Panc1 (cell line): Measurements from ENCODE around the gene BRD3. TPM values are rescaled to one million over a fixed set of nuclear protein-coding genes. Genes with fewer than 3 reads are reported as not detected.

Experiments
- ATAC-seq: fragments of 200-7000 bp; cut with Tn5 transposase; 2 replicates; pipeline ENCODE4 v1.9.1; 2020; ENCODE audit warnings: mild to moderate bottlenecking, moderate library complexity
- BruUV-seq: library from RNA; stranded (reverse); fragments of 400-500 nt; replicated peaks from 2 replicates; lab custom pipeline; 2021; lab: Mats Ljungman, UMichigan
- CTCF ChIA-PET: fragments of 300-600 bp; sonication (Branson Sonifier 250); formaldehyde crosslinking; loops from one replicate; lab custom pipeline; 2022; ENCODE audit warnings: antibody characterized with exemption; lab: Charles Lee
- POLR2A ChIA-PET: fragments of 300-600 bp; sonication (Branson Sonifier 250); formaldehyde crosslinking; loops from one replicate; lab custom pipeline; 2022; ENCODE audit warnings: antibody characterized with exemption; lab: Charles Lee
- DNase-seq: peaks from one replicate; pipeline ENCODE4 v3.0.0-alpha.2; 2010; ENCODE audit warnings: low read depth, low spot score
- H3K27ac ChIP-seq: 2 replicates; pipeline ENCODE4 v1.5.1; 2011; ENCODE audit warnings: mild to moderate bottlenecking, low read length, inconsistent platforms
- H3K27me3 ChIP-seq: fragments of 200-500 bp; sonication (Bioruptor generic); 2 replicates; pipeline ENCODE4 v1.6.0; 2014; ENCODE audit warnings: low read length, inconsistent platforms; ENCODE audit not compliant: control insufficient read depth, insufficient read depth
- H3K36me3 ChIP-seq: fragments of 200-500 bp; sonication (Bioruptor generic); 2 replicates; pipeline ENCODE4 v1.5.1; 2014; ENCODE audit warnings: inconsistent platforms, mild to moderate bottlenecking, low read length, moderate library complexity; ENCODE audit not compliant: control insufficient read depth, insufficient read depth
- H3K4me1 ChIP-seq: 2 replicates; pipeline ENCODE4 v1.5.1; 2011; ENCODE audit warnings: inconsistent platforms, mild to moderate bottlenecking, low read length, moderate library complexity; ENCODE audit not compliant: control insufficient read depth, insufficient read depth
- H3K4me3 ChIP-seq, 2 experiments: 2 replicates each; pipeline ENCODE4 v1.5.1; 2011 to 2012; ENCODE audit warnings: low read depth in 2 of 2, low read length in 2 of 2, mild to moderate bottlenecking in 2 of 2, inconsistent platforms in 1 of 2, moderate library complexity in 1 of 2
- H3K9me3 ChIP-seq: fragments of 200-500 bp; sonication (Bioruptor generic); 2 replicates; pipeline ENCODE4 v1.5.1; 2014; ENCODE audit warnings: low read depth, mild to moderate bottlenecking, inconsistent platforms, low read length, moderate library complexity; ENCODE audit not compliant: control insufficient read depth, insufficient read depth
- CTCF ChIP-seq: fragments of 450-650 bp; IDR thresholded peaks from 2 replicates; pipeline ENCODE4 v1.5.1; 2017; ENCODE audit warnings: mild to moderate bottlenecking
- POLR2AphosphoS5 ChIP-seq: IDR thresholded peaks from 2 replicates; pipeline ENCODE4 v1.6.1; 2012; ENCODE audit warnings: mild to moderate bottlenecking, low read depth, low read length, moderate library complexity
- REST ChIP-seq, 2 experiments: IDR thresholded peaks; 2 replicates each; pipeline ENCODE4 v1.6.1; 2011 to 2012; ENCODE audit warnings: low read depth in 2 of 2, control low read depth in 1 of 2, low read length in 1 of 2, mild to moderate bottlenecking in 1 of 2, moderate library complexity in 1 of 2; ENCODE audit not compliant: insufficient read depth in 1 of 2
- SIN3A ChIP-seq: IDR thresholded peaks from 2 replicates; pipeline ENCODE4 v1.6.1; 2012; ENCODE audit warnings: low read depth, mild to moderate bottlenecking, low read length, moderate library complexity, borderline replicate concordance; ENCODE audit not compliant: insufficient read depth
- TCF7L2 ChIP-seq: IDR thresholded peaks from 2 replicates; pipeline ENCODE4 v1.6.1; 2011; ENCODE audit warnings: mild to moderate bottlenecking, low read depth, low read length, inconsistent platforms
- in situ Hi-C: cut with HindIII; loops from 2 replicates; pipeline ENCODE4 v1.10.0; 2016; ENCODE audit warnings: low sequenced_read_pairs, low pct_unique_long_range_greater_than_20kb
- intact Hi-C: fragments of 100-400 bp; cut with micrococcal nuclease; formaldehyde crosslinking; loops from one replicate; pipeline ENCODE4 v1.10.0; 2022; ENCODE audit not compliant: unreplicated experiment
- total RNA-seq: library from RNA; stranded (reverse); gene quantifications from one replicate; pipeline ENCODE4 v1.2.1, GENCODE V29; 2021; ENCODE audit not compliant: unreplicated experiment

BRD3 gene
- total RNA-seq, 1 experiment from 2014 or later = 27.6 TPM

DNA sequence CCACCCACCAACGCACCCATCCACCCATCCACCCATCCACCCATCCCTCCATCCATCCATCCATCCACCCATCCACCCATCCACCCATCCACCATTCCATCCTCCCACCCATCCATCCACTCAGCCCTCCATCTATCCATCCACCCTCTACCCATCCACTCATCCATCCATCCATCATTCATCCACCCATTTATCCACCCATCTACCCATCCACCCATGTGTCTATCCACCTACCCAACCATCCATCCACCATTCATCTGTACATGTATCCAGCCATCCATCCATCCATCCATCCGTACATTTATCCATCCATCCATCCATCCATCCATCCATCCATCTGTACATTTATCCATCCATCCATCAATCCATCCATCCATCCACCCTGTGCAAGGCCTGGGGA lies 64.6 kb downstream of the BRD3 start:
- CTCF ChIA-PET = no interaction called here
- ATAC-seq = no peak
- no TSS peak for BruUV-seq
- Histone ChIP-seq H3K36me3 (no peaks in the 10 kb centered on the region), H3K9me3 (no peaks in the 10 kb centered on the region), H3K4me3 (no peak overlapping the region), H3K4me1 (no peaks in the 10 kb centered on the region), H3K27me3 (no peaks in the 10 kb centered on the region), H3K27ac (no peak overlapping the region)
- POLR2A ChIA-PET = no interaction called here
- intact Hi-C loops = no loop called here
- TF ChIP-seq REST (IDR thresholded peaks at IDR 0.05; ENCODE audit: insufficient read depth in 1 of 2, low read depth in 2 of 2, low read length in 1 of 2) = no peak
- DNase-seq = no peak
- in situ Hi-C loops = no loop called here

DNA sequence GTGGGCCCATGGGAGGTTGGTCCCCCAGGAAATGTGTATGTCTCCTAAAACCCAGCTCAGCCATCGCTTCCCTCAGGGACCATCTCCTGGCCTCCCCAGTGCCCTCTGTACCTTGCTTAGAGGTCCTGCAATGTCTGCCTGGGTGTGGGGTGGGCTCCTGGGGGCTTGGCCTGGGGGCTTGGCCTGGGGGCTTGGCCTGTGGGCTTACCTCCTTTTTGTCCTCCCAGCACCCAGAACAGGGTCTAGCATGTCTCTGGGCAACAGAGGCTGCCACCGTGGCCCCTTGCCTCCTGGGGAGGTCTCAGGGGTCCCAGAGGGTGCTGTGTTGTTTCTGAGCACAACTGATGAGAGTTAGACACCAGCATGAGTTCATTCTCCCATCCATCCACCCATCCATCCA lies 65.0 kb downstream of the BRD3 start:
- intact Hi-C loops = no loop called here
- H3K27me3 ChIP-seq = no peaks in the 10 kb centered on the region
- ATAC-seq (no peak), DNase-seq (no peak)
- H3K36me3 ChIP-seq = no peaks in the 10 kb centered on the region
- H3K9me3 ChIP-seq = no peaks in the 10 kb centered on the region
- ChIA-PET CTCF (no interaction called here), POLR2A (no interaction called here)
- no peak overlapping the region for H3K27ac ChIP-seq
- in situ Hi-C loops = no loop called here
- H3K4me1 ChIP-seq = no peaks in the 10 kb centered on the region
- BruUV-seq = no TSS peak
- TF ChIP-seq POLR2AphosphoS5 (no peak), TCF7L2 (no peak), SIN3A (no peak), REST (IDR thresholded peaks at IDR 0.05; ENCODE audit: insufficient read depth in 1 of 2, low read depth in 2 of 2, low read length in 1 of 2) (no peak), CTCF (no peak)
- H3K4me3 ChIP-seq = no peak overlapping the region
